ENCODE results near the gene SRPRB.

- TF ChIP-seq CTCF (IDR thresholded peaks at IDR 0.05) = no peak
- no peak for TF ChIP-seq POLR2AphosphoS5 (IDR thresholded peaks at IDR 0.05; ENCODE audit: low read depth, low read length)
- no peak for TF ChIP-seq TCF7L2 (IDR thresholded peaks at IDR 0.05; ENCODE audit: low read depth, low read length)
- TF ChIP-seq REST (IDR thresholded peaks at IDR 0.05; ENCODE audit: insufficient read depth in 1 of 2, low read depth in 2 of 2, low read length in 1 of 2) = no peak
Measured at GRCh38 chr3:133815386-133815785, 9.8 kb downstream of the SRPRB start.

Measured in Panc1 (cell line).